OCI-LY3 (cell line): ENCODE results near the gene LTBP4.

Experiments used
- H2AFZ ChIP-seq: fragments of 200-600, 300-600 bp; shearing (Covaris generic); 2 replicates; pipeline ENCODE4 v1.6.0; 2014; ENCODE audit warnings: antibody characterized with exemption, low read depth, low read length
- H3K27ac ChIP-seq: fragments of 200-600, 300-600 bp; sonication (generic); 2 replicates; pipeline ENCODE4 v1.5.1; 2014; ENCODE audit warnings: mild to moderate bottlenecking, low read length, moderate library complexity, mixed read lengths
- H3K27me3 ChIP-seq: fragments of 200-600, 300-600 bp; sonication (generic); 2 replicates; pipeline ENCODE4 v1.6.1; 2014; ENCODE audit warnings: low read depth, low read length, mixed read lengths
- H3K36me3 ChIP-seq: fragments of 200-600, 300-600 bp; sonication (generic); replicated peaks from 2 replicates; pipeline ENCODE3; 2014; ENCODE audit warnings: low read depth, low read length, mixed read lengths
- H3K4me1 ChIP-seq: fragments of 300-600, 200-600 bp; sonication (generic); 2 replicates; pipeline ENCODE4 v1.6.1; 2014; ENCODE audit warnings: low read length, mixed read lengths
- H3K4me2 ChIP-seq: fragments of 200-600, 300-600 bp; sonication (generic); 2 replicates; pipeline ENCODE4 v1.6.1; 2014; ENCODE audit warnings: low read length, mixed read lengths
- H3K4me3 ChIP-seq: fragments of 300-600, 200-600 bp; sonication (generic); 2 replicates; pipeline ENCODE4 v1.5.1; 2014; ENCODE audit warnings: antibody characterized with exemption, mild to moderate bottlenecking, low read length, moderate library complexity
- H3K79me2 ChIP-seq: fragments of 300-600, 200-600 bp; shearing (Covaris generic); 2 replicates; pipeline ENCODE4 v1.6.1; 2014; ENCODE audit warnings: mild to moderate bottlenecking, low read length, mixed read lengths
- H3K9ac ChIP-seq: fragments of 300-600, 200-600 bp; shearing (Covaris generic); 2 replicates; pipeline ENCODE4 v1.6.0; 2014; ENCODE audit warnings: mild to moderate bottlenecking, low read length, moderate library complexity
- H3K9me3 ChIP-seq: fragments of 200-600, 300-600 bp; shearing (Covaris generic); 2 replicates; pipeline ENCODE4 v1.6.1; 2014; ENCODE audit warnings: low read length, mixed read lengths; ENCODE audit not compliant: insufficient read depth
- H4K20me1 ChIP-seq: fragments of 200-600, 300-600 bp; sonication (generic); 2 replicates; pipeline ENCODE4 v1.6.1; 2016; ENCODE audit warnings: low read length, mixed read lengths; ENCODE audit not compliant: insufficient read depth
- EZH2phosphoT487 ChIP-seq: fragments of 200-600 bp; shearing (Covaris generic); IDR thresholded peaks from 2 replicates; pipeline ENCODE4 v1.6.1; 2018; ENCODE audit warnings: antibody characterized with exemption, mixed run types, low read depth
- TF ChIP-seq, protein P1 (sequence below): fragments of 200-600, 300-600 bp; sonication (generic); IDR thresholded peaks from 2 replicates; pipeline ENCODE4 v1.5.1; 2014; ENCODE audit warnings: antibody characterized with exemption, low read length, low read depth

Gene LTBP4

DNA sequence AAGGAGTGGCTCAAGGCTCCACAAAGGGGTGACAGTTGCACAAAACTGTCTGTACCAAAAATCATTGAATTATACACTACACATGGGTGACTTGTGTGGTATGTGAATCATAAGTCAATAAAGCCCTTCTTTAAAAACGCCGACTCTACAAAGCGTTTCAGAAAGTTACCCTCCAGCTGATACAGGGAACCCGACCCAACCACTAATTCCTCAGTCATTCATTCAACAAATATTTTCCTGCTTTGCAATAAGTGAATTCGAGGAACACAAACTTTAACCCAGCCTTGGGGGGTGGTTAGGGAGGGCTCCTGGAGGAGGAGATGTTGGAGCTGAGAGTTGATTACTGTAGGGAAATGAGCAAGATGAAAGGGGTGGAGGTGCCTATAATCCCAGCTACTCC, 32.0 kb downstream of the LTBP4 start:
- Histone ChIP-seq H2AFZ (no peak overlapping the region), H3K9ac (no peak overlapping the region), H3K9me3 (no peaks in the 10 kb centered on the region), H4K20me1 (no peaks in the 10 kb centered on the region), H3K27me3 (peaks cover 12% of the 10 kb centered on the region; the same call in 1 of the 2 replicates), H3K4me3 (no peak overlapping the region), H3K4me2 (no peak overlapping the region), H3K4me1 (no peaks in the 10 kb centered on the region), H3K27ac (no peak overlapping the region), H3K79me2 (no peaks in the 10 kb centered on the region), H3K36me3 (no peaks in the 10 kb centered on the region)
- no peak for TF ChIP-seq EZH2phosphoT487
- TF ChIP-seq, protein P1, sequence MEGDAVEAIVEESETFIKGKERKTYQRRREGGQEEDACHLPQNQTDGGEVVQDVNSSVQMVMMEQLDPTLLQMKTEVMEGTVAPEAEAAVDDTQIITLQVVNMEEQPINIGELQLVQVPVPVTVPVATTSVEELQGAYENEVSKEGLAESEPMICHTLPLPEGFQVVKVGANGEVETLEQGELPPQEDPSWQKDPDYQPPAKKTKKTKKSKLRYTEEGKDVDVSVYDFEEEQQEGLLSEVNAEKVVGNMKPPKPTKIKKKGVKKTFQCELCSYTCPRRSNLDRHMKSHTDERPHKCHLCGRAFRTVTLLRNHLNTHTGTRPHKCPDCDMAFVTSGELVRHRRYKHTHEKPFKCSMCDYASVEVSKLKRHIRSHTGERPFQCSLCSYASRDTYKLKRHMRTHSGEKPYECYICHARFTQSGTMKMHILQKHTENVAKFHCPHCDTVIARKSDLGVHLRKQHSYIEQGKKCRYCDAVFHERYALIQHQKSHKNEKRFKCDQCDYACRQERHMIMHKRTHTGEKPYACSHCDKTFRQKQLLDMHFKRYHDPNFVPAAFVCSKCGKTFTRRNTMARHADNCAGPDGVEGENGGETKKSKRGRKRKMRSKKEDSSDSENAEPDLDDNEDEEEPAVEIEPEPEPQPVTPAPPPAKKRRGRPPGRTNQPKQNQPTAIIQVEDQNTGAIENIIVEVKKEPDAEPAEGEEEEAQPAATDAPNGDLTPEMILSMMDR: no peak

DNA sequence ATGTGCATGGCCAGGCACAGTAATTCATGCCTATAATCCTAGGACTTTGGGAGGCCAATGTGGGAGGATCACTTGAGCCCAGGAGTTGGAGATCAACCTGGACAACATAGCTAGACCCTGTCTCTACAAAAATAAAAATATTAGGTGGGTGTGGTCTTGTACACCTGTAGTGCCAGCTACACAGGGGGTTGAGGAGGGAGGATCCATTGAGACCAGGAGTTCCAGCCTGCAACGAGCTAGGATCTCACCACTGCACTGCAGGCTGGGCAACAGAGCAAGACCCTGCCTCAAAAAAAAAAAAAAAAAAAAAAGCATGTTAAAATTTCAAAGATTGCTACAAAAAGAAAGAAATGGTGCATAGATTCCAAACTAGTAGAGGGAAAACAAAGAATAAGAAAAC, 37.2 kb downstream of the LTBP4 start:
- Histone ChIP-seq H3K9ac (no peak overlapping the region), H4K20me1 (no peaks in the 10 kb centered on the region), H3K4me2 (no peak overlapping the region), H3K79me2 (no peaks in the 10 kb centered on the region), H2AFZ (no peak overlapping the region), H3K36me3 (no peaks in the 10 kb centered on the region), H3K27ac (no peak overlapping the region), H3K4me3 (no peak overlapping the region), H3K27me3 (peaks cover 12% of the 10 kb centered on the region; the same call in 1 of the 2 replicates), H3K4me1 (no peaks in the 10 kb centered on the region), H3K9me3 (no peaks in the 10 kb centered on the region)
- TF ChIP-seq, protein P1: no peak

DNA sequence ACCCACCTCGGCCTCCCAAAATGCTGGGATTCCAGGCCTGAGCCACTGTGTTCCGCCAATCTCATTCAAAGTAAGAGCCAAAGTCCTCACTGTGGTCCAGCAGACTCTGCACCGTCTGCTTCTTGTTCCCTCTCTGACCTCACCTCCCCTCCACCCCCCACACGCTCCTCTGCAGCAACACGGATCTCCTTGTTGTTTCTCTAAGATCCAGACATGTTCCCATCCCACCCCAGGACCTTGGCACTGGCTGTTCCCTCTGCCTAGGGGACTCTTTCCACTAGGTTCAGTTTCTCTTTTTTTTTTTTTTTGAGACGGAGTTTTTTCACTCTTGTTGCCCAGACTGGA, 38.4 kb downstream of the LTBP4 start:
- no peaks in the 10 kb centered on the region for H3K79me2 ChIP-seq
- no peaks in the 10 kb centered on the region for H3K4me1 ChIP-seq
- no peak overlapping the region for H3K27ac ChIP-seq
- no peak overlapping the region for H3K4me3 ChIP-seq
- H3K36me3 ChIP-seq: no peaks in the 10 kb centered on the region
- H2AFZ ChIP-seq: no peak overlapping the region
- H3K9me3 ChIP-seq: no peaks in the 10 kb centered on the region
- H3K9ac ChIP-seq: no peak overlapping the region
- no peak overlapping the region for H3K4me2 ChIP-seq
- H3K27me3 ChIP-seq: peaks cover 12% of the 10 kb centered on the region; the same call in 1 of the 2 replicates
- no peaks in the 10 kb centered on the region for H4K20me1 ChIP-seq
- TF ChIP-seq, protein P1: no peak
- no peak for TF ChIP-seq EZH2phosphoT487

DNA sequence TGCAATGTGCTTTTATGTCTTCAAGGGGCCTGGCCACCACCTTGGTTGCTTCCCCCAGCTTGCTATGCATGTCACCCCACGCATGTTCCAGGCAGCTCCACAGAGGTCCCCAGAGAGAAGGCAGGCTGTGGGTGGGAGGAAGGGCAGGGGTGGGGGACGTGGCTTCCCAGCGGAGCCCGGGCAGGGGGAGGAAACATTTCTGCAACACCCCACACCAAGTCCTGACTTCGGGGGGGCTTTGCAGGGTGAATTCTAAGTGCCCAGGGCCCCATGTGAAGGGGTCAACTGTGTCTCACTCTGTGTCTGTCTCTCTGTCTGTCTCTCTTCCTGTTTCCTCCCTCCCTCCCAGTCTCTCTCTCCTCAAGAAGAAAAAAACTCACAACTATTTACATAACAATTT, 39.6 kb downstream of the LTBP4 start:
- no peak for TF ChIP-seq EZH2phosphoT487
- TF ChIP-seq, protein P1: no peak

More for the DNA sequence above, 39.6 kb downstream of the LTBP4 start:
- H3K27ac ChIP-seq: no peak overlapping the region
- H4K20me1 ChIP-seq: no peaks in the 10 kb centered on the region
- H3K4me3 ChIP-seq: no peak overlapping the region
- H3K9ac ChIP-seq: no peak overlapping the region
- H3K4me2 ChIP-seq: no peak overlapping the region
- H2AFZ ChIP-seq: peak overlapping the region; percentile 72
- no peaks in the 10 kb centered on the region for H3K79me2 ChIP-seq
- no peaks in the 10 kb centered on the region for H3K9me3 ChIP-seq
- peaks cover 5% of the 10 kb centered on the region; the same call in 1 of the 2 replicates for H3K27me3 ChIP-seq
- H3K36me3 ChIP-seq: no peaks in the 10 kb centered on the region
- H3K4me1 ChIP-seq: no peaks in the 10 kb centered on the region
